ENCODE results near the gene UBAC1.

Gene UBAC1

DNA sequence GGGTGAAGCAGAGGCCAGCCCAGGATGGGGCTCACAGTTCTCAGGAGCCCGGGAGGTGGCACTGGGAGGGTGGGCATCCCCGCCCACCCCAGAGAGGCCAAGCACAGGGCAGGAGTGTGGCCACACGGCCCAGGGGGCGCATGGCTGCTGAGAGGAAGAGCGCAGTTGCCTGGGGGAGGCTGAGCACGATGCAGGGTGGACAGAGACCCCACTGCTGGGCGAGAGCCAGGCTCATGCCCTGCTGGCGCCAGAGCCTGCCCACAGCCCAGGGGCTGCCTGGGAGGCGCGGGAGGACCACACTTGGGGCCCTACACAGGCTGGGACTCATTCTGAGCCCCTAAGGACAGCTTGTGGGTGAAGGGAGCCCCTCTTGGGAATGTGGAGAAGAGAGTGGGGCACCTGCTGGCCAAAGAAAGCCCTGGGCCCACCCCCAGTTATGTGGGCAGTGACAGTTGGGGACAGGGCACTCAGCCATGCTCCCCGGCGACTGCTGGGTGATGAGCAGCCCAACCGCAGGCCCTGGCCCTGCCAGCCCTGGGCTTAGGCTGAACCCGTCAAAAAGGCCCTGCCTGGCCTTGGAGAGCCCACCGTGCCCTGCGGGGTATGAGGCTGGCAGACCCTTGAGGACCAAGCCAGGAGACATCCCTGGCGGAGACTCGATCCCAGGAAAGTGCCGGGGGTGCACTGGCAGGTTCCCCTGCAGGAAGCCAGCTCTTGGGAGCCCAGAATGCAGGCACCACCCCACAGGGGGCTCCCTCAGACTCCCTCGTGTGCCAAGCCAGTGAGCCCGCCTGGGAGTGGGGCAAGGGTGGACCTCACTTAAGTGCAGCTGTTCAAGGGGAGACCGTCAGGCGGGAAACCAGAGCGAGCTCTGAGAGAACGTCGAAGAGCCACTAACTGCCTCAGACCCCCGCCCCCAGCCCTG lies 32.2 kb downstream of the UBAC1 start:
- no peak for DNase-seq (ENCODE audit: low read depth)
- TF ChIP-seq, protein P1, sequence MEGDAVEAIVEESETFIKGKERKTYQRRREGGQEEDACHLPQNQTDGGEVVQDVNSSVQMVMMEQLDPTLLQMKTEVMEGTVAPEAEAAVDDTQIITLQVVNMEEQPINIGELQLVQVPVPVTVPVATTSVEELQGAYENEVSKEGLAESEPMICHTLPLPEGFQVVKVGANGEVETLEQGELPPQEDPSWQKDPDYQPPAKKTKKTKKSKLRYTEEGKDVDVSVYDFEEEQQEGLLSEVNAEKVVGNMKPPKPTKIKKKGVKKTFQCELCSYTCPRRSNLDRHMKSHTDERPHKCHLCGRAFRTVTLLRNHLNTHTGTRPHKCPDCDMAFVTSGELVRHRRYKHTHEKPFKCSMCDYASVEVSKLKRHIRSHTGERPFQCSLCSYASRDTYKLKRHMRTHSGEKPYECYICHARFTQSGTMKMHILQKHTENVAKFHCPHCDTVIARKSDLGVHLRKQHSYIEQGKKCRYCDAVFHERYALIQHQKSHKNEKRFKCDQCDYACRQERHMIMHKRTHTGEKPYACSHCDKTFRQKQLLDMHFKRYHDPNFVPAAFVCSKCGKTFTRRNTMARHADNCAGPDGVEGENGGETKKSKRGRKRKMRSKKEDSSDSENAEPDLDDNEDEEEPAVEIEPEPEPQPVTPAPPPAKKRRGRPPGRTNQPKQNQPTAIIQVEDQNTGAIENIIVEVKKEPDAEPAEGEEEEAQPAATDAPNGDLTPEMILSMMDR (conservative IDR thresholded peaks at IDR 0.05; ENCODE audit: low read depth, low read length), result no peak
- no peak overlapping the region for H3K4me3 ChIP-seq (ENCODE audit: low read depth, low read length)

DNA sequence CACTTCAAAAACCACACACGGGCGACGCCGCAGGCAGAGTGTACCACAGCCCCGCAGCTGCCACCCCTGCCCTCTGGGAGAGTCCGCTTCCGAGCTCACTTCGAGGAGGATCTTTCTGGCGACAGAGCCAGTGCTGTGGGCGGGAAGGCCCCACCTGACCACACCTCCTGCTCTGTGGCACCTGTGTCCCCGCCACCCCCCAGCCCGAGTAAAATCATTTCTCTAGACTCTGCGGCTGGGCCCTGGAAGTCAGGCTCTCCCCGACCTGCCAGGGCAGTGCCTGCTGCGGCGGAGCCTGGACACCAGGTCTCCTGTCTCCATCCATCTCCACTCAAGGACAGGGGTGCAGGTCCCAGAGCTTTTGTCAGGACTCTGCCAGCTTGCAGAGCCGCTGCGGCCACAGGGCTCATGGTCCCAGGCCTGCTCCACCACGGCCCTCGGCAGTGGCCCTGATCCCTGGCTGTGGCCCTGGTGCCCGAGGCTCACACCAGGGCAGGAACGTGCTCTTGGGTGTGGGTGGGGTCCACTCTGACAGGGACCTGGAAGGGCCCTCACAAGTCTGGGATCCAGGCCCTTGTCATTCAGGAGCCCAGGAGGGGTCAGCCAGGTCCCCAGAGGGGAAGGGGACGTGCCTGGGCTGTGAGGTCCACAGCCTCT lies 33.0 kb downstream of the UBAC1 start:
- H3K4me3 ChIP-seq (ENCODE audit: low read depth, low read length), result no peak overlapping the region
- no peak for DNase-seq (ENCODE audit: low read depth)
- TF ChIP-seq, protein P1 (conservative IDR thresholded peaks at IDR 0.05; ENCODE audit: low read depth, low read length), result no peak

DNA sequence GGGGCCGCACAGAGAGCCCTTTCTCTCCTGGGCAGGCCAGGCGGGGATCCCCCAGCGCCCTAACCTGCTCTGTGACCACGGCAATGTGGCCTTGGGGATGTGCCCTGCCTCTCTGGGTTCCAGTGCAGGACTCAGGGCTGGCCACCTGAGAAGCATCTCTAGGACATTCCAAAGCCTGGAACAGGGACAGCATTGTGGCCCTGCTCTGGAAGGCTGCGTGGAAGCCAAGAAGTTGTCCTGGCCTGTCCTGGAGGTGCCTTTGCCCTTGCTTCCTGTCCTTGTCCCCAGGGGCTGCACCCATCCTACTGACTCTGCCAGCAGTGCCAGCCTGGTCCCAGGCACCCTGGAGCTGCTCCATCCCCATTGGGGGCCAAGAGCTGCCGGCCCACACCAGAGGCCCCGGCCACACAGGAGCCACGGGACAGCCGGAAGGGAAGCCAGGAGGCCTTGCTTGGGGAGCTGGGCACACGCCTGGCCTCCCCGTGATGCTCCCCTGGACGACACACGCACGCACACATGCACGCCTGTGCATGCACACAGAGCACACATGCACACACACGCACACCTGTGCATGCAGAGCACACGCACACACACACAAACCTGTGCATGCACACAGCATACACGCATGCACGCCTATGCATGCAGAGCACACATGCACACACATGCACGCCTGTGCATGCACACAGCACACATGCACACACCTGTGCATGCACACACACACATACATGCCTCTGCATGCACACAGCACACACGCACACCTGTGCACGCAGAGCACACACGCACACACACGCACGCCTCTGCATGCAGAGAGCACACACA lies 33.8 kb downstream of the UBAC1 start:
- no peak overlapping the region for H3K4me3 ChIP-seq (ENCODE audit: low read depth, low read length)
- DNase-seq (ENCODE audit: low read depth), result no peak
- TF ChIP-seq, protein P1 (conservative IDR thresholded peaks at IDR 0.05; ENCODE audit: low read depth, low read length), result no peak

DNA sequence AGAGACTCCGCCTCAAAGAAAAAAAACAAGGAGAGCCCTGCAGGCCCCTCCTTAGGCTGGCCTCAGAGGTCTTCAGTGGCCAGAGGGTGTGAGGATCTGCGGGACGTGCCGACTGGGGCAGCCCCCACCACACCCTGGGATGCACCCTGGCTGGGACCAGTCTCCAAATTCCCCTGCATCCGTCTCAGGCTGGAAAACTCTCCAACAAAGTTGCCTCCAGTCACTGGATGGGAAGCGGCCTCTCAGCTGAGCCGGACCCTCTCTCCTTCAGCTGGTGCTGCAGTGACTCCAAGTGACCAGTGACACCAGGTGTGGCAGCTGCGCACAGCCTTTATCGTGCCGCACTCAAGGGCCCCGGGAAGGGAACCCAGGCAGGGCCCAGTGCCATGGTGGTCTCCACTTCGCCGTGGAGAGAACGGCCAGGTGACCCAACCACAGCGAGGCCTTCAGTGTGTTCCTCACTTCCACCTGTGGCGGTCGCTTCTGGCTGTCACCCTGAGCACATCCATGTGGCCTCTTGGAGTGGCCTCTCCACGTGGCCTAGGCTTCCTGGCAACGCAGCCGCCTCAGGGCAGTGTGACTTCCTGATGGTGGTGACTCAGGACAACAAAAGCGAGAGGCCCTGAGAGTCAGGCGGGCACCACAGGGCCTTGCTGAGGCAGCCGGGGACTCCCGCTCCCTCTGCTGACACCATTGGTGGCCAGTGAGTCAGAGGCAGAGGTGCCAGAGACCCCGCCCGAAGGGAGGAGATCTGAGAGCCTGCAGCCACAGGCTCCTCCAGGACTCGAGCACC lies 34.6 kb downstream of the UBAC1 start:
- peak; percentile 68 for DNase-seq (ENCODE audit: low read depth)
- TF ChIP-seq, protein P1 (conservative IDR thresholded peaks at IDR 0.05; ENCODE audit: low read depth, low read length), result no peak
- H3K4me3 ChIP-seq (ENCODE audit: low read depth, low read length), result no peak overlapping the region

DNA sequence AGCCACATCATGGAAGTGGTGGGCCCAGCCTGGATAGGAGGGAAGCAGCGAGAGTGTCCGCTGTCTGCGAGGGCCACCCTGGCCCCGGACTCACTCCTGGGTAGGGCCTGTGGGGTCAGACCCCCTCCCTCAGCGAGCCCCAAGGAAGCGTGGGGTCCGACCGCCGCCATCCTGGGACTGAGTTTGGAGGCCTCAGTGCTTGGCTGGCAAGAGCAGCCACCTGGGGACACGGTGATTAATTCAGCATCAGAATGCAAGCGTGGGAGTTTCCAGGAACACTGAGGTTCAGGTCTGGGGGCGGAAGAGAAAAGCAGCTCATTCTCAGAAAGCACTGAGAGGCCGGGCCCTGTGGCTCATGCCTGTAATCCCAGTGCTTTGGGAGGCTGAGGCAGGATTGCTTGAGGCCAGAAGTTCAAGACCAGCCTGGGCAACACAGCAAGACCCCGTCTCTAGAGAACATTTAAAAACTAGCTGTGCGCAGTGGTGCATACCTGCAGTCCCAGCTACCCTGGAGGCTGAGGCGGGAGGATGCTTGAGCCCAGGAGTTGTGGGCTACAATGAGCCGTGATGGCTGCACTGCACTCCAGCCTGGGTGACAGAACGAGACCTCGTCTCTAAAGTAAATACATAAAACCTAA lies 35.6 kb downstream of the UBAC1 start:
- TF ChIP-seq, protein P1 (conservative IDR thresholded peaks at IDR 0.05; ENCODE audit: low read depth, low read length), result no peak
- no peak overlapping the region for H3K4me3 ChIP-seq (ENCODE audit: low read depth, low read length)
- peak; percentile 22 for DNase-seq (ENCODE audit: low read depth)

Measured in choroid plexus epithelial cell (primary cell).